CD4-positive, alpha-beta T cell treated with Interleukin-2 at 100 ng/mL for 4 hours (primary cell): ENCODE data around the gene CRYGC.
"Not testable (repeated sequence)": the region's sequence is repeated elsewhere in the genome, so short reads cannot be mapped to it uniquely, and the experiment has no call there.

Experiments
- DNase-seq: peaks from one replicate; pipeline ENCODE4 v3.0.0-alpha.2; 2020; ENCODE audit warnings: low spot score

CRYGC gene, protein sequence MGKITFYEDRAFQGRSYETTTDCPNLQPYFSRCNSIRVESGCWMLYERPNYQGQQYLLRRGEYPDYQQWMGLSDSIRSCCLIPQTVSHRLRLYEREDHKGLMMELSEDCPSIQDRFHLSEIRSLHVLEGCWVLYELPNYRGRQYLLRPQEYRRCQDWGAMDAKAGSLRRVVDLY

DNA sequence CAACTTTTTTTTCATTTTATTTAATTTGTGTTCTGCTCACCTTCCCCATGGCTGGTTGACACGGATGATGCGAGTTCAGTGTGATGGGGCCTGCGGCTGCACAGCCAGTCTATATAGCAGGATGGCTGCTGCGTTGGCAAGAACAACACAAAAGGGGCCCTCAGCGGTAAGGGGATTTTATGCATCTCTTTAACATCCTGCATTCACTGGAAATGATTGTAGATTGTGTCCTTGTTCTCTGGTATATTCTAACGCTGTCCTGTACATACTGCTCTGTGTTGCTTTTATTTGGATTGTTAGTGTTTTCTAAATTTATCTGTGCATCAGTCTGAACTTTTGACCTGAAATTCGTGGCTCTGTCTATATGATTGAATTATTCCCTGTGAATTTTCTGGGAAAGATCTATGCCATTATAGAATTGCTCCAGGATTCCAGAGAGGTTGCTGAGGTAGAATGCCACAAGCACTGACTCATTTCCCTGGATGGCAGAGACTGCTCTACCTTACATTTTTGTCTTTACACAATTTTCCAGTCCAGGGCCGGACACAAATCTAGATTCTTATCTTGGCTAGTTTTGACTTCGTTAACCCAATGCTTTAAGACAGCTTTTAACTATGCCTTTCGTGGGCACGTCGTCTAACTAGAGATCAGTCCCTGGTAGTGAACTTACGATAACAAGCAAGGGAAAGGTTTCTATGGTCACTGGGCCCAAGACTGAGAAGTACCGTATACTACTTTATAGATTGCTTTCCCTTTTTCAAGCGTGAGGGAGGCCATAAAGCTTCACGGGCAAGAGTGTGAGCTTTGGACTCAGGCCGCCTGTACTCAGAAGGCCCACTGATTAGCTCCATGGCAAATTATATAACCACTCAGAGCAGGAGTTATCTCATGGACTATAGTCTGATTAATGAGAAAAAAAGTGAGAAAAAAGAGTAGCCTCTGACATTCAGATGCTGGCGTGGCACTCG is at the start of gene CRYGC:
Gene CRYGC, minus strand, starts transcription at position 85 of the 968 bp plus-strand sequence. Its CDS starts 36 bp downstream, at position 49.
- DNase-seq = no peak

DNA sequence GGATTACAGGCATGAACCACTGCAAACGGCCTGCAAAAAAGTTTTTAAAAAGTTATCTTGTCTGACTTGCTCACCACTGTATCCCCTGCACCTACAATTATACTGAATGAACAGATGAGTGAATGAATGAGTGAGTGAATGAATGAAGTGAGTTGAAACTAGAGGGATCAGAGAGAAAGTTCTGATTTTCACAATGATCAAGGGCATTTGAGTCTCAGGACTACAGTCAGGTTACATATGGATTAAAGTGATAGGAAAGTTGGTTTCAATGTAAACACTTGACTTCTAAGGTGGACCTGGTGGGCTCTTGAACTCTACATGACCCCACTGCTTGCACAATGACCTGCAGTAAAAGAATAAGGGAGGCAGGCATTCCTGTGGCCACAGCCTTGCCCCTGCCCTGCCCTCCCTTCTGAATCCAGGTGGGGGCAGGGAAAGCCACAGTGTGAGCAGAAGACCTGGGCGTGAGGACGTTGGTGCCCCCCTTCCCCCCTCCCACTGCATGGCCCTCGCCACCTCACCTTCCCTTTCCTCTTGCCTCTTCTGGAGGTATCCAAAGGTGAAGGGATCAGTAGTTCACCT is 49.5 kb upstream of the CRYGC start:
- DNase-seq = no peak

- DNase-seq = no peak
Observed at GRCh38 chr2:208175840-208176153, 46.2 kb upstream of the CRYGC start.

GRCh38 chr2:208175069-208175839 is 45.6 kb upstream of the CRYGC start:
- peak; percentile 65 for DNase-seq

DNA sequence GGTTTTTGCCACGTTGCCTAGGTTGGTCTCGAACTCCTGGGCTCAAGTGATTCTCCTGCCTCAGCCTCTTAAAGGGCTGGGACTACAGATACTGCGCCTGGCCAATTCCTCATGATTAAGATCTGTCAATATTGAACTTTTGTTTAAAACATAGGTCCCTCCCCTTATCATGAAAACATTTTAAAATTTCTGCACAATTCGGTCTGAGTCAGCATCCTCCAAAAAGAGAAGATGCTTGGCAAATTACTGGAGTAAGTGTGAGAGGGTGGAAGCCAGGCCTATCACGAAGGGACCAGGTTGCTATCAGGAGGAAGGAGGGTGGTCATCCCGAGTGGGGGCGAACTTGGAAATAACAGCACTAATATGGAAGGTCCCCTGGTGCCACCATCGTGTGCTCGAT is 44.5 kb upstream of the CRYGC start:
- DNase-seq = no peak

DNA sequence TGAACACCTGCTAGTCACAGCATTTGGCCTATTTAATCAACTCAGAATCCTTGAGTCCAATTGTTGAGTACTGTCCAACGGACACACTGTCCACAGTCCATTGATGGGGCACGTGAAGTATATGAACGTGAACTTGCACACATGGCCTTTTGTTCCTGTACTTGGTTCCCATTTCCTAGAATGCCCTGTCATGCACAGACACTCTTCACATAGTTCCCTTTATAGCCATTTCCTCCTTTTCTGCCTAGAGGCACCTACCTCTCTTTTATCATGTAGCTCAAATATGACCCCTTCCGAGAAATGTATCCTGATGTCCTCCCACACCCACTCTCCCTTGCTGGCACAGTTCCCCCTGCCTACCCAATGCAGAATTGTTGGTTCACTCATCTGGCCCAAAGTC is 42.5 kb upstream of the CRYGC start:
- DNase-seq = no peak

- no peak for DNase-seq
Observed at GRCh38 chr2:208164951-208165755, 35.5 kb upstream of the CRYGC start.

DNA sequence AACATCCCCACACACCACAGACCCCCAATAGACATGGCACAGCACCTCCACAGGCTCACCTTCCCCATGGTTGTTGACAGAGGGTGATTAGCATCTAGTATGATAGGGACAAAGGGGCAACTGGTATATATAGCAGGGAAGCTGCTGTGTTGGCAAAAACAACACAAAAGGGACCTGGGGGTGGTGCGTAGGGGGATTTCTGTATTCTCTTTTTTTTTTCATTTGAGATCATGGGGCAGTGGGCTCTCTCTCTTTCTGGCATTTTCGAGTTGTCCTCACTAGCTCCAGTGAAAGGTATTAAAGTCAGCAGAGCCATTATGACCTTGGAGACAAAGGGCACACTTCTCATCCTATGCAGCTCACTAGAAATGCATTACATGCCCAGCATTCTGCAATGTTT is 33.9 kb upstream of the CRYGC start, which contains the start of gene CRYGA:
Gene CRYGA, minus strand, starts transcription at position 101 of the 400 bp plus-strand sequence. Its CDS starts 33 bp downstream, at position 68.
- no peak for DNase-seq

GRCh38 chr2:208156439-208156838 is 26.8 kb upstream of the CRYGC start:
- no peak for DNase-seq

GRCh38 chr2:208153156-208153555 is 23.5 kb upstream of the CRYGC start:
- no peak for DNase-seq

GRCh38 chr2:208150956-208151355 is 21.3 kb upstream of the CRYGC start:
- no peak for DNase-seq

- DNase-seq = no peak
Observed at GRCh38 chr2:208150094-208150493, 20.5 kb upstream of the CRYGC start.

GRCh38 chr2:208148803-208149202 is 19.2 kb upstream of the CRYGC start:
- no peak for DNase-seq

DNA sequence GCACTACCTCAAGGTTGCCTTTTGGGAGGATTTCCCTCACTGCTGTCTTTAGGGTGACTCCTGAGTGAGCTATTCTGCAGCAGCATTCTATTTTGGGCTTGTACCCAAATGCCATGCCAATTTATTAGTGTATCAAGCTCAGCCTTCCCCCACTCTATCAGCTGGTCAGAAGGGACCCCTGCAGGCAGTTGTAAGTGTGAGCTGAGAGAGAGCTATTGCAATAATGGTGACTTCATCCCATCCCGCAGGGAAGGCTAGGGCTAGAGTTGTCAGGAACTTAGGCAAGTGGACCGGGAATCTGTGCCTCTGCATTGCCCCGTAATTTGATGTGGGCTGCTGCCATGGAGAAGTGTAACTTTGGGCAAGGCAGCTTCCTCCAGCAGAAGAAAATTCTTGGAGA is 18.1 kb upstream of the CRYGC start:
- no peak for DNase-seq

DNA sequence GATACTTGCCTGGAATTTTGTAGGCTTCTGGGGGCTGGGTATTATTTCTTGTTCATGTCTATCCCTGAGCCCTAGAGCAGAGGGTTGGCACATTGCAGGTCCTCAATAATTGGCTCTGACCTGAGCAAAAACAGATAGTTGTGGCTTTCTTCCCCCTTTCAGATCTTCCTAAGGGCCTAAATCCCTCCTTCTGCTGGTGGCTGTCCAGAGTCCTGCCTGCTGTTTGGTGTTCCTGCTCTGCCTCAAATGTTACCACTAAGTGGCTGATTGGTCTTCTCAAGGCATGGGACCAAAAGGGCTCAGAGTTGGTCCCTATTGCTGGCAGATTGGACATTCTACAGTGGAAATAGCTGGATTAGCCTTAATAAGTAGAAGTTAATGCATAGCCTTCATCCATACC is 17.4 kb upstream of the CRYGC start:
- DNase-seq = no peak

DNA sequence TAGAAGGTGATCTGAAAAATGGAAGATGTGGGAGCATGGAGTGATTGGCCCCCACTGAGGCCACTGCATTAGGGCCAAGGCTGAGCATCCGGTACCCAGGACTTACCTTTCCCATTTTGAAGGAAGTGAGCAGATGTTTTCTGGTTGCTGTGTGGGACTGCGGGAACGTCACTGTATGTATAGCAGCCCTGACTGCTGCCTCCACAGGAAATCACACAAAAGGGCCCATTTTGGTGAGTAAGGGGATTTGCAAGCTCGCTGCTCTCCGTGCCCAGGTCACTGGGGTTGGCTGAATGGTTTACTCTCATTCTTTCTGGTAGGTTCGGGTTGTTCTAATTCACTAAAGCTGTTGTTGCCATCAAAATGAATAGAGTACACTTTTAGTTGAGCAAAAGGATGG is 16.4 kb upstream of the CRYGC start, which contains the start of gene CRYGB:
Gene CRYGB, minus strand, starts transcription at position 153 of the 400 bp plus-strand sequence. Its CDS starts 38 bp downstream, at position 115.
- DNase-seq = no peak

- no peak for DNase-seq
Observed at GRCh38 chr2:208142925-208143799, 13.5 kb upstream of the CRYGC start.

DNA sequence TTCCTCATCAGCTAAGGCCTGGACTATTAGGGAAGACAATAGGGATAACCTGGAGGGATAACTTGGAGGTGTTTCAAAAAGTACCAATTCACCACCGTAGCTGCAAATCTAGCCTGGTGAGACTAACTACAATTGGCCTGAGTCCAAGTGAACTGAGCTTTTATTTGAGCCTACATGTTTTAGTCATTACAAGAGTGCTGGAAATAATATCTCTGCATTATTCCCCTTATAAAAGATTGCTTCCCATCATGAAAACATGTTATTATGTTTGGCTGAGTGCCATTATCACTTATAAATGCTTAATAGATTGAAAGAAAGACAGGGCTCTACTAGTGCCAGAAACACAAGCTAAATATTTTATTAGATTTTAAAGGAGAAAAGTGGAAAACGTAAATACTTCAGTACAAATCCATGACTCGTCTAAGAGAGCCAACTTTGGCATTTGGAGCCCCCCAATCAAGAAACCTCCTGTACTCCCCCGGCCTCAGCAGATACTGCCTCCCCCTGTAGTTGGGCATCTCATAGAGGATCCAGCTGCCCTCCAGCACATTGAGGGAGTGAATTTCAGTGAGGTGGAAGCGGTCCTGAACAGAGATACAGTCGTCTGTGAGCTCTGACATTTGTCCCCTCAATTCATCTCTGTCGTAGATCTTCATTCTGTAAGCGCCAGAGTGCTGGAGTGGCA is 12.8 kb upstream of the CRYGC start:
- DNase-seq = no peak

GRCh38 chr2:208139447-208139846 is 9.8 kb upstream of the CRYGC start:
- no peak for DNase-seq

GRCh38 chr2:208138334-208138733 is 8.7 kb upstream of the CRYGC start:
- DNase-seq = not testable (repeated sequence)
